NCI-H510A treated with DMSO at 0.1 percent for 48 hours (cell line): ENCODE measurements around the gene SLC7A7.
"Not testable (repeated sequence)": the region's sequence is repeated elsewhere in the genome, so short reads cannot be mapped to it uniquely, and the experiment has no call there.

ENCODE experiments used
- DNase-seq: peaks from one replicate; lab custom pipeline; 2025; lab: John Stamatoyannopoulos, UW

Gene SLC7A7

DNA sequence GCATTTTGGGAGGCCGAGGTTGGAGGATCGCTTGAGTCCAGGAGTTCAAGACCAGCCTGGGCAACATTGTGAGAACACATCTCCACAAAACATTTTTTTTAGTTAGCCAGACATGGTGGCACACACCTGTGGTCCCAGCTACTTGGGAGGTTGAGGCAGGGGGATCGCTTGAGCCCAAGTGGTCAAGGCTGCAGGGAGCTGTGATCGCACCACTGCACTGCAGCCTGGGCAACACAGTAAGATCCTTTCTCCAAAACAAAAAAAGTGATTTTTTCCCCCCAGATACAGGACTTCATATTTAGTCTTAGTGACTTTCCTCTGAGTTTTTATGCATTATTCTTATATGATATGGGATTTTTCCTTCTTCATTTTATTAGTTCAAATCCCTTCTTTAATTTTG is 28.6 kb downstream of the SLC7A7 start:
- no peak for DNase-seq

DNA sequence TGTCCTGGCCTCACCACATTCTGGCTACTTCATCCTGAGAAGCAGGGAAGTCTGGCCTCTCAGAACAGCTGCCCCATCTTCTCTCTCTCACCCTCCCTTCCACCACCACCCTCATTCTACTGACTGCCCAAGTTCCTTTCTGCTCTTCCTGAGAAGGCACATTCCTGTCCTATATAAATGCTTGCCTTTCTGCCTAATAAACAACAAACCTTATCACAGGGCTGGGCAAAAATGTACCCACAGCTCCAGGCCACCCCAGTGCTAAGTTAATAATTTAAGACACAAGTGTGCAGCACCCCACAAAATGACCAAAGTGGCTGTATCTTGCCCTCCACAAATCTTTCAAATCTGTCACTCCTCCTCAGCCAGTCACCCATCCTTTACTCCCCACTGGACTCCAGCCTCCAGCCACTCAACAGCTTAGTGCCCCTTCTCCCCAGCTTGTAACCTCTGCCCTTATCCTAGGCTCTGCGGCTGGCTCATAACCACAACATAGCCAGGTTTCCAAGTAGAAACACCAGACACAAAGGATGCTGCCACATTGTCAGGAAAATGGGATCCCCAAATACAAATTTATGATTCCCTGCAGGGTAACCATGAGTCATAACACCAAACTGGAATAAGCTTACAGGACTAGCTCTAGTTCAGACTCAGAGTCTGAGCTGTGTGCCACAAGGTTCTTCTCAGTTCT is 33.8 kb downstream of the SLC7A7 start:
- DNase-seq: no peak

DNA sequence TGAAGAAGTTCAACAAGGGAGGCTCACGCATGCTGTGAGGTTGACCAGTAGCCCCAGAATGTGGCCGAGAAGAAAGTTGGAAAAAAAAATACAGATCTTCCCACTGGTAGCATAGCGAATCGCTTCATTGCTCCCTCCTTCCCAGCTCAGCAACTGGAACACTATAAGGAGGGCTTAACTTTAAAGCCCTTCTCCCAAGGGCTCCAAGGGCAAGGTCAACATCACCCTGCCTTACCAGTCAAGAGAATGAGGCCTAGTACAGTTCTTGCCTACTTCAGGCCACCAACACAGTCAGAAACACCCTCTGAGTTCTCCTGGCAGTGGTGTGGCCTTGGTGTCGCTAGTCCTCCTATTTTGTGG is 34.3 kb downstream of the SLC7A7 start:
- DNase-seq: no peak

- no peak for DNase-seq
Measured at GRCh38 chr14:22780105-22780679, 35.0 kb downstream of the SLC7A7 start.

DNA sequence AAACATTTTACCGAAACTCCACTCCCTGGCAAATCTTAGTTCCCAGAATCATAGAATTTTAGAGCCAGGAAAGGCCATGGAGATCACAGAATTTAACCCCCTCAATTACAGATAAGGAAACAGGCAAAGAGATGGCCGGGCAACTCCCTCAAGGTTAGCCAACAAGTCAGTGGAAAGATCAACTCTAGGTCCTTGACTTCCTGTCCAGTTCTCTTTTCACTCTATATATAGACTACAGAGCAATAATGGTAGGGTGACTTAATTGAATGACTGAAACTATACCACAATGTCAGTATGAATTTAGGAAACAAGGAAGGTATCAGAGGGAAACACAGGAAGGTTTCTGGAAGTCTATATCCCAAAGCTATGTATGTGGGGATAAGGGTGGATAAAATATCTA is 37.2 kb downstream of the SLC7A7 start:
- no peak for DNase-seq

GRCh38 chr14:22776849-22777248 is 38.4 kb downstream of the SLC7A7 start:
- not testable (repeated sequence) for DNase-seq

DNA sequence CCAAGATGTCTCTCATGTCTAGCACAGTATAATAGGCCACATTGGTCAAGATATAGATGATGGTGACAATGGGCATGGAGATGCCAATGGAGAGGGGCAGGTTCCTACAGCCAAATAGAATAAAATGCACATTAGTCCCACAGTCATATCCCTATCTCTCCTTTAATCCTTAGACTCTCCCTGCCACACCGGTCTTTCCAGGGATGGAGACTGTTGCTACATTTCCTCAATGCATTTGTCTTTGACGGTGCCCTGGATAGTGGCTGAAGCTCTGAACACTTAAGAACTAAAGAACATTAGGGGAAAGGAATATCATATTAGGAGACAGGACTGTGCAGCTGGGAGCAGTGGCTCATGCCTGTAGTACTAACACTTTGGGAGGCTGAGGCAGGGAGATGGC is 39.0 kb downstream of the SLC7A7 start:
- DNase-seq: no peak

DNA sequence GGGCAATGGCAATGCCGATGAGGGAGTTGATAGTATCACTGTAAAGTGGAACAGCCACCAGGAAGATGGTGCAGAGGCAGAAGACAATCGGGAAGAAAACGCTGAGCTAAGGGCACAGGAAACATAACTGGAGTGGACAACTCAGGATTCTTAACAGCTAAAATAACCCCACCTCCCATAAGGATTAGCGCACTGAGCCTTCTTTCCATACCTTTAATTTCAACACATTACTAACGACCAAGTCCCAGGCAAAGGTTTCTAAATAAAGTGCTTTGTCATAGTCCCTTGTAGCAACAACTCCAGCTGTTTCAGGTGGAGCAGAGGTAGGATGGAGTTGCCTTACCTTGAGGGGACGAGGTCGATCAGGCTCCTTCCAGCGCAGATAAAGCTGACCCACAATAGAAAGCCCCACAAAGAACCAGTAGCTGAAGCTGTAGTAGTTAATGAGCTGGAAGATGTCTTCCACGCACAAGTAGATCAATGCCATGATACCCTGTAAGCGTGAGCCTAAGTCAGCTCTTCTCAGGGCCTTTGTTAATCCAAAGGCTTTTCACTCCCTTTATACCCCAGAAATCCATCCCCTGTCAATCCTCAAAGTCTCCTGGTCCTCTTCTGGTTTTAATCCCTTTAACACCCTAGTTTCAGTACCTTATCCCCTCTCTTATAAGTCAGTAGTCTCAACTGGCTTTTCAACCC is 41.1 kb downstream of the SLC7A7 start:
- no peak for DNase-seq

GRCh38 chr14:22773162-22774010 is 41.8 kb downstream of the SLC7A7 start:
- DNase-seq: no peak

DNA sequence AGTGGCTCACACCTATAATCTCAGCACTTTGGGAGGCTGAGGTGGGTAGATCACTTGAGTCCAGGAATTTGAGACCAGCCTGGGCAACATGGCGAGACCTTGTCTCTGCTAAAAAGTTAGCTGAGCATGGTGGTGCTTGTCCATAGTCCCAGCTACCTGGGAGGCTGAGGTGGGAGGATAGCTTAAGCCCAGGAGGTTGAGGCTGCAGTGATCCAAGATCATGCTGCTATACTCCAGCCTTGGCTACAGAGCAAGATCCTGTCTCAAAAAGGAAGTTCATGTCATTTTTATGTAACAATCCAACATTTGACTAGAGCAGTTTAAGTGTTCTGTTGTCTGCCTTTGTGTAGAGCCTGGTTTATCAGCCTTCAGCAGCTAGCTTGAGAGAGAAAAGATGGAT is 42.5 kb downstream of the SLC7A7 start:
- no peak for DNase-seq

DNA sequence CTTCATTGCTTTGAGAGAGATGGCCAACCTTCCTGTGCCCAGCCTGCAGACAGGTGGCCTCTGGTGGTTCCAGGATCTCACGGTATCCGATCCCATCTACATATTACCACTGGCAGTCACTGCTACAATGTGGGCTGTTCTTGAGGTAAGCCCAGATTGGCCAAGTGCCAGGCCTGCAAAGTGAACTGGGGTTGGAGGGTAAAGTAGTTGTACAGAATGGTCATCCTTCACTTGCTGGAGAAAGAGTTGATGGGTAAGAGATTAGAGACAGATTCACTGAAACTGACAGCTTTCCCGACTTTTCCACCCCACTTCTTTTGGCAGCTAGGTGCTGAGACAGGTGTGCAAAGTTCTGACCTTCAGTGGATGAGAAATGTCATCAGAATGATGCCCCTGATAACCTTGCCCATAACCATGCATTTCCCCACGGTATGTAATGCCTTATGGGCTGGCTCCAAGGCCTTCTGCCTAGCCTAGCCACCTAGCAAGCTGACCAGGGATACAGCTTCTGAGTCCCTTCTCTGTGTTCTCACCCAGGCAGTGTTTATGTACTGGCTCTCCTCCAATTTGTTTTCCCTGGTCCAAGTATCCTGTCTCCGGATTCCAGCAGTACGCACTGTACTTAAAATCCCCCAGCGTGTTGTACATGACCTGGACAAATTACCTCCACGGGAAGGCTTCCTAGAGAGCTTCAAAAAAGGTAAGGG is 44.6 kb downstream of the SLC7A7 start:
- no peak for DNase-seq

DNA sequence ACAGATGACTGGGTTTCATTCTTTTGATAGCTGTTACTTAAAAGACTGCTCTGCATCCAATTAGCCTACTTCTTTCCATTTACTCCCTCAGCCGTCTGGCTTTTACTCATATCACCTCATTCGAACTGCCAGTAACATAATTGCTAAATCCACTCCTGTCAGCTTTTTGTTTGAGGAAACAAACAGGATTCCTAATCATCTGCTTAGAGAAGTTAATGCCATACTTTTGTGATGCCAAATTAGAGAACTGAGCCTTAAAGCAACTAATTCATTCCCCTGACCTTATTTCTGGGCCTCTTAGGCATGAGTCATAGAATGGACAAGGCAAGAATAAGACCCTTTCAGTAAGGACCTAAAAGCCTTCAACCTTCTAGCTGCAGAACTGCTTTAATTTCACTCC is 45.9 kb downstream of the SLC7A7 start:
- DNase-seq: no peak

- no peak for DNase-seq
Measured at GRCh38 chr14:22768947-22769346, 46.3 kb downstream of the SLC7A7 start.

DNA sequence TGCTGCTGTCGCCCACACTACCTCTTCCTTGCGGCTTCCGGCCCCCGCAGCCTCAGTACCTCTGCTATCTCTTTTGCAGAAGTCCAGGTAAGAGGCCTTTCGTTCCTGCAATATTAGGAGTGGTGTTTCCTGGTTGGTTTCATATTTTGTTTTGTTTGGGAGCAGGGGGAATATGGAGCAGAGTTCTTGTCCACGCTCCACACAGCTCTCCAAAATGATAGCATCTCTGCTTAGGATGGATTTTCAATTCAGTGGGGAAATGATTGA is 48.0 kb downstream of the SLC7A7 start:
- DNase-seq: no peak

- DNase-seq: peak; percentile 98
Measured at GRCh38 chr14:22766457-22767322, 48.5 kb downstream of the SLC7A7 start, which contains the start of gene OXA1L. OXA1L (plus strand) TSS chr14:22766688; CDS start chr14:22766702, 14 bp downstream.

- DNase-seq: no peak
Measured at GRCh38 chr14:22764382-22764781, 50.9 kb downstream of the SLC7A7 start.

GRCh38 chr14:22761734-22762133 is 53.5 kb downstream of the SLC7A7 start:
- DNase-seq: no peak

DNA sequence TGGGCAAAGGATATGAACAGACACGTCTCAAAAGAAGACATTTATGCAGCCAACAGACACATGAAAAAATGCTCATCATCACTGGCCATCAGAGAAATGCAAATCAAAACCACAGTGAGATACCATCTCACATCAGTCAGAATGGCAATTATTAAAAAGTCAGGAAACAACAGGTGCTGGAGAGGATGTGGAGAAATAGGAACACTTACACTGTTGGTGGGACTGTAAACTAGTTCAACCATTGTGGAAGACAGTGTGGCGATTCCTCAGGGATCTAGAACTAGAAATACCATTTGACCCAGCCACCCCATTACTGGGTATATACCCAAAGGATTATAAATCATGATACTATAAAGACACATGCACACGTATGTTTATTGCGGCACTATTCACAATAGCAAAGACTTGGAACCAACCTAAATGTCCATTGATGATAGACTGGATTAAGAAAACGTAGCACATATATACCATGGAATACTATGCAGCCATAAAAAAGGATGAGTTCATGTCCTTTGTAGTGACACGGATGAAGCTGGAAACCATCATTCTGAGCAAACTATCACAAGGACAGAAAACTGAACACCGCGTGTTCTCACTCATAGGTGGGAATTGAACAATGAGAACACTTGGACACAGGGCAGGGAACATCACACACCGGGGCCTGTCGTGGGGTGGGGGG is 57.1 kb downstream of the SLC7A7 start:
- not testable (repeated sequence) for DNase-seq

DNA sequence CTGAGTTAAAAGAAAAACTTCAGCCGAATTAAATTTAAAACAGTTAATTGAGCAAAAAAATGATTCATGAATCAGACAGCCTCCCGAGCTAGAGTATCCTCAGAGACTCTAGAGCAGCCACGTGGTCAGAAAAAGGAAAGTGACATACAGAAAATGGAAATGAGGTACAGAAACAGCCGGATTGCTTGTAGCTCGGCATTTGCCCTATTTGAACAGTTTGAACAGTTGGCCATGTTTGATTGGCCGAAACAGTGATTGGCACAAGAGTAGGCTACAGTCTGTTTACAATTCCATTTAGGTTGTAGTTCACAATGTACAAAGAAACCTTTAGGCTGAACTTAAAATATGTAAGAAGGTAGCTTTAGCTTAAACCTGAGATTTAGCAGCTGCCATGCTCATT is 61.6 kb downstream of the SLC7A7 start:
- DNase-seq: no peak

DNA sequence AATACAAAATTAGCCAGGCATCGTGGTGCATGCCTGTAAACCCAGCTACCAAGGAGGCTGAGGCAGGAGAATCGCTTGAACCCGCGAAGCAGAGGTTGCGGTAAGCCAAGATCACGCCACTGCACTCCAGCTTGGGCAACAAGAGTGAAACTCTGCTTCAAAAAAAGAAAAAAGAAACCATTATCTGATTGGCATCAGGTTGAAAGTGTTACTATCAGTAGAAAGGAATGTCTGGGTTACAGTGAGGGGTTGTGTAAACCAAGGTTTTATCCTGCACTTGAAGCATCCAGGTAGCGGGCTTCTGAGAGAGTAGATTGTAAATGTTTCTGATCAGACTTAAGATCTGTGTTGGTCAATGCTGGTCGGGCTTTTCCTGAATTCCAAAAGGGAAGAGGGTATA is 62.8 kb downstream of the SLC7A7 start:
- no peak for DNase-seq

- no peak for DNase-seq
Measured at GRCh38 chr14:22748631-22749068, 66.6 kb downstream of the SLC7A7 start.
